ENCODE results near the gene HOXB5. TPM values are rescaled to one million over a fixed set of nuclear protein-coding genes. Genes with fewer than 3 reads are reported as not detected.
A peak's percentile ranks its signal among the peaks of the same experiment; 100 is the strongest.

The HOXB5 gene
- total RNA-seq, 1 donor from 2014 or later: 2.1 TPM

DNA sequence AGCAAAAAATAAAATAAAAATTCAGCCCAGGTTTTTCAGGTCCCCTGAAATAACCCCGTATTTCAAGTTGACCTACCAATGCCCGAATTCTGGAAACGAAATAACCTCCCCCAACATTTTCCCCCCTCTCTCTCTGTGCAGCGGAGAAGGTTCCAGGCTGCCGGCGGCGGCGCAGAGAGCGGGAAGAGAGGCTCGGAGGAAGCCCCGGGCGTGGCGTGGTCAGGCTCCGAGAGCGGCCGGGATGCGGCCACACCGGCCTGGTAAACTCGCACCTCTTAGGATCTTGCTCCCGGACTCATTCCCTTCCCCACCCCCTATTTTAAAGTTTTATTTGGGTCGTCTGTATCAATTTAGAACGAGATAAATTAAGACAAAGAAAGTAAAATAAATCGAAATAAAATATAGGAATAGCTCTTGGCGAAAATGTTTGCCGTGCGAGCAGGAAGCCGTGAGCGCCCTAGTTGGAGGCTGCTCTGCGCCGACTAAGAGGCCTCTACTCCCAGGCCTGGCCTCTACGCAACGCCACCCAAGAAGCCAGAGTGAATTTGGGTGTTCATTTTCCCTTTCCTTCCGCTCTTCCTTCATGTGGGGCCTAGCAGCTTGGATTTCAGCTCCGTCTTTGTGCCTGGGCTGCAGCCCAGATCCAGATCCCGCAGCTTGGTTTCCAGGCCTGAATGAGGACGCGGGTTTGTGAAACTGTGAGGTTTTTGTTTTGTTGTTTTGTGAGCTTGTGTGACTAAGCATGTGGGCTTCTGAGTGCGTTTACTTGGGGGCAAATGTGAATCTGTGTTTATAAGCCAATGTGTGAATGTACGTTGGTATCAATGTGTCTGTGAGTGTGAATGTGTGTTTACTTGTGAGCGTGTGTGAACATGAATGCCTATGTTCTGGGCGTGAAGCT is 12.7 kb upstream of the HOXB5 start:
- TF ChIP-seq, protein P1, sequence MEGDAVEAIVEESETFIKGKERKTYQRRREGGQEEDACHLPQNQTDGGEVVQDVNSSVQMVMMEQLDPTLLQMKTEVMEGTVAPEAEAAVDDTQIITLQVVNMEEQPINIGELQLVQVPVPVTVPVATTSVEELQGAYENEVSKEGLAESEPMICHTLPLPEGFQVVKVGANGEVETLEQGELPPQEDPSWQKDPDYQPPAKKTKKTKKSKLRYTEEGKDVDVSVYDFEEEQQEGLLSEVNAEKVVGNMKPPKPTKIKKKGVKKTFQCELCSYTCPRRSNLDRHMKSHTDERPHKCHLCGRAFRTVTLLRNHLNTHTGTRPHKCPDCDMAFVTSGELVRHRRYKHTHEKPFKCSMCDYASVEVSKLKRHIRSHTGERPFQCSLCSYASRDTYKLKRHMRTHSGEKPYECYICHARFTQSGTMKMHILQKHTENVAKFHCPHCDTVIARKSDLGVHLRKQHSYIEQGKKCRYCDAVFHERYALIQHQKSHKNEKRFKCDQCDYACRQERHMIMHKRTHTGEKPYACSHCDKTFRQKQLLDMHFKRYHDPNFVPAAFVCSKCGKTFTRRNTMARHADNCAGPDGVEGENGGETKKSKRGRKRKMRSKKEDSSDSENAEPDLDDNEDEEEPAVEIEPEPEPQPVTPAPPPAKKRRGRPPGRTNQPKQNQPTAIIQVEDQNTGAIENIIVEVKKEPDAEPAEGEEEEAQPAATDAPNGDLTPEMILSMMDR (IDR thresholded peaks at IDR 0.05; ENCODE audit: unreplicated experiment): no peak
- no peak for DNase-seq (ENCODE audit: low spot score, unreplicated experiment)
- Mint-ChIP-seq H3K9me3 (ENCODE audit: low read depth) (no peaks in the 10 kb centered on the region), H3K27me3 (peaks cover 93% of the 10 kb centered on the region), H3K4me1 (ENCODE audit: low read depth) (peaks cover 7% of the 10 kb centered on the region), H3K27ac (no peak overlapping the region), H3K4me3 (ENCODE audit: low read depth) (no peak overlapping the region), H3K36me3 (ENCODE audit: insufficient read depth) (no peaks in the 10 kb centered on the region)

DNA sequence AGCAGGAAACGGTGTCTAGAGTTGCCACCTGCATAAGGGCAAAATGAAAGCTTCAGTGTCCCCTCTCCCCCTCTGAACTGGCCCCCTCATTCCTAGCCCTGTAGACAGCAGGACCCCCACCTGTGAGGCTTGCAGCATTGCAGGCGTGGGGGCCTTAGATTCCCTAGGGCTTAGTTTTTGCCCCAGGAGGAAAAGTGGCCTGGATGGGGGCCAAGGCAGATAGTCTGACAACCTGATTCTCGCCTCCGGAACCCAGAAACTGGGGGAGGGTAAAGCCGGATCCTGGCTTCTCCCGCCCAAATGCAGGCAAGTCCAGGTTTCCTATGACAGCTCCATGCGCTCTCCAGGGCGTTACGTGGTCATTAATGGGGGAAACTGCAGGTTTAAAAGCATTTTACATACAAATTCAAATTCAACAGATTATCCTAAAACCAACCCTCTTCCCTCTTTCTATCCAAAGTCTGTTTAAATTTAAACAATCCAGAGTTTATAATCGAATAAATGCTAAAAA is 11.9 kb upstream of the HOXB5 start:
- peaks cover 4% of the 10 kb centered on the region for H3K4me1 Mint-ChIP-seq (ENCODE audit: low read depth)
- no peaks in the 10 kb centered on the region for H3K36me3 Mint-ChIP-seq (ENCODE audit: insufficient read depth)
- peaks cover 94% of the 10 kb centered on the region for H3K27me3 Mint-ChIP-seq
- H3K27ac Mint-ChIP-seq: peak overlapping the region; percentile 14
- H3K4me3 Mint-ChIP-seq (ENCODE audit: low read depth): no peak overlapping the region
- no peak for DNase-seq (ENCODE audit: low spot score, unreplicated experiment)
- TF ChIP-seq, protein P1 (IDR thresholded peaks at IDR 0.05; ENCODE audit: unreplicated experiment): no peak
- no peaks in the 10 kb centered on the region for H3K9me3 Mint-ChIP-seq (ENCODE audit: low read depth)

DNA sequence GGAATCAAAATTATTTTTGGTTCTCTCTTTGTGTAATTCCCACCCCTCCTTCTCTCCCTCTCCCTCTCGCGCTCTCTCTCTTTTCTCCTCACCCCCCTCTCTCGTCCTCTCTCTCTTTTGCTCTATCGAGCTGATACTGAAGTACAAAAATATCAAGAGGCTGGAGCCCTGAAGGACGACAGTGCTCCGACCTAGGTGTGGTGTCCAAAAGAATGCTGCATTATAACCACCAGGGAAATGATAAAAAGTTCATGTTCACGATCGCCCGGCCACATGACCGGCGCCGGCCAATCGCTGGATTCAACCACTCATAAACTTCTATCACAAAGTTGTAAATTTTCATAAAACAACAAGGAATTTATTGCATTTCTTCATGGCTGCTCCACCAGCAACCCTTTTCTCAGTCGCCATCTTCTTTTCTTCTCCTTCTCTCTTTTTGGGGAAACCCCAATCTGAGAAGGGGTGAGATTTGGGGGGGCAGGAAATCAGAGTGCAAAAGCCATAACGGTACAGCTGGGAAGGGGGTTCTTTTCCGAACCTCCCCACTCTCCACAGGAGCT is 11.3 kb upstream of the HOXB5 start, which contains the start of gene HOXB6:
Gene HOXB6 (minus strand): TSS at position 217 of the 560 bp plus-strand sequence. CDS start 6,836 bp downstream, outside the sequence.
- Mint-ChIP-seq H3K4me1 (ENCODE audit: low read depth) (peaks cover 4% of the 10 kb centered on the region), H3K4me3 (ENCODE audit: low read depth) (no peak within 1 kb of the TSS), H3K27me3 (peaks cover 98% of the 10 kb centered on the region), H3K36me3 (ENCODE audit: insufficient read depth) (no peaks in the 10 kb centered on the region), H3K27ac (peak within 1 kb of the TSS; percentile 14), H3K9me3 (ENCODE audit: low read depth) (no peaks in the 10 kb centered on the region)
- TF ChIP-seq, protein P1 (IDR thresholded peaks at IDR 0.05; ENCODE audit: unreplicated experiment): no peak
- DNase-seq (ENCODE audit: low spot score, unreplicated experiment): no peak

DNA sequence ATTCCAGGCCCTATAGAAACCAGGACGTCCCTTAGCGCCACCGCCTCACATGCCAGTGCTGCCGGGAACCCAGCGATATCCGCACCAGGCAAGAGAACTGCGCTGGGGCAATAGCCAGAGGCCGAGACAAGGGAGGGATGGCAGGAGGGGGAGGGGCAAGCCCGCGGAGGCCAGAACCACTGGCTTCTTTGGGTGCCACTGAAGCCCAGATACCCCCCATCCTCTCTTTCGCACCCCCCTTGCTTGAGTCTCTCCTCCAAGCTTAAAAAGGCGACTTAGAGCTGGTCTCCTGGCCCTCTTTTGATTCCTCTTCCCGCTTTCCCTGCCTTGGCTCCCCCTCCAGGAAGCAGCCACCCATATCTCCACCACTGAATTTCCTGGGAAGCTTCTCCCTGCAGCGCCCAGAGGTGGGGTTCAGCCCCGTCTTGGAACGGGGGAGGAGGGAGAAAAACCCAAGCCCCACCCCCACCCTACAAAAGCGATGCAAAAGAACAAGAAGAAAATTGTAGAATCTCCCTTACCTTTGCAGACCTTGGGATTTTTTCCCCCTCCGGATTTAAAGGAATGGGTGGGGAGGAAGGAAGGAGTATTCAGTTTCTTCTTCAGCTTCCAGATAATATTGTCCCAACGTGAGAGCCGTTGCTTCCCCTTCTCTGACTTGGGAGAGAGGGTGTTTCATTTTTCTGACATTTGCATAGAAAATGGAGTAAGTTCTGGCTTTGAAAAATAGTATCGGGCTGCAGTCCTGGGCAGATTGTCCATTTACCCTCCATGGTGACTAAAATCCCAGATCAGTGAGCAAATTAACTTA is 10.6 kb upstream of the HOXB5 start:
- no peak for DNase-seq (ENCODE audit: low spot score, unreplicated experiment)
- TF ChIP-seq, protein P1 (IDR thresholded peaks at IDR 0.05; ENCODE audit: unreplicated experiment): no peak
- Mint-ChIP-seq H3K27ac (no peak overlapping the region), H3K4me1 (ENCODE audit: low read depth) (peaks cover 4% of the 10 kb centered on the region), H3K27me3 (peaks cover 98% of the 10 kb centered on the region), H3K9me3 (ENCODE audit: low read depth) (no peaks in the 10 kb centered on the region), H3K4me3 (ENCODE audit: low read depth) (no peak overlapping the region), H3K36me3 (ENCODE audit: insufficient read depth) (no peaks in the 10 kb centered on the region)

All from progenitor cell of endocrine pancreas (in vitro differentiated cells).